ENCODE measurements around the gene MED13L.

MED13L gene

GRCh38 chr12:115968211-115968610 is 309.3 kb downstream of the MED13L start:
- H3K79me2 ChIP-seq (ENCODE audit: insufficient read depth, low read length), result no peaks in the 10 kb centered on the region
- no peak overlapping the region for H3K27ac ChIP-seq (ENCODE audit: low read length)
- H3K4me2 ChIP-seq (ENCODE audit: insufficient read depth, low read length), result no peak overlapping the region
- no peak overlapping the region for H2AFZ ChIP-seq (ENCODE audit: low read depth, low read length)
- no peaks in the 10 kb centered on the region for H3K4me1 ChIP-seq (ENCODE audit: insufficient read depth, low read length)
- no peak overlapping the region for H3K4me3 ChIP-seq (ENCODE audit: low read depth in 1 of 2, low read length in 2 of 2)
- H3K9ac ChIP-seq (ENCODE audit: low read depth, low read length), result no peak overlapping the region
- H3K36me3 ChIP-seq (ENCODE audit: insufficient read depth, low read length), result peaks cover 94% of the 10 kb centered on the region
- no peaks in the 10 kb centered on the region for H3K9me3 ChIP-seq (ENCODE audit: insufficient read depth, low read length, severe bottlenecking)
- no peaks in the 10 kb centered on the region for H4K20me1 ChIP-seq (ENCODE audit: insufficient read depth, low read length)
- no peaks in the 10 kb centered on the region for H3K27me3 ChIP-seq (ENCODE audit: insufficient read depth, low read length, poor library complexity)
- no peak for ATAC-seq (ENCODE audit: insufficient read depth, low read depth)
- no peak for TF ChIP-seq CTCF (IDR thresholded peaks at IDR 0.05; ENCODE audit: borderline replicate concordance, extremely low read depth, low read length, poor library complexity, severe bottlenecking)
- TF ChIP-seq EZH2 (IDR thresholded peaks at IDR 0.05; ENCODE audit: borderline replicate concordance, low read depth, low read length, severe bottlenecking), result no peak
- no peak for DNase-seq

GRCh38 chr12:115966376-115966775 is 311.1 kb downstream of the MED13L start:
- no peaks in the 10 kb centered on the region for H4K20me1 ChIP-seq (ENCODE audit: insufficient read depth, low read length)
- peaks cover 92% of the 10 kb centered on the region for H3K36me3 ChIP-seq (ENCODE audit: insufficient read depth, low read length)
- ATAC-seq (ENCODE audit: insufficient read depth, low read depth) (no peak), DNase-seq (no peak)
- no peaks in the 10 kb centered on the region for H3K9me3 ChIP-seq (ENCODE audit: insufficient read depth, low read length, severe bottlenecking)
- no peak overlapping the region for H3K9ac ChIP-seq (ENCODE audit: low read depth, low read length)
- no peak overlapping the region for H3K27ac ChIP-seq (ENCODE audit: low read length)
- H3K27me3 ChIP-seq (ENCODE audit: insufficient read depth, low read length, poor library complexity), result no peaks in the 10 kb centered on the region
- TF ChIP-seq CTCF (IDR thresholded peaks at IDR 0.05; ENCODE audit: borderline replicate concordance, extremely low read depth, low read length, poor library complexity, severe bottlenecking) (no peak), EZH2 (IDR thresholded peaks at IDR 0.05; ENCODE audit: borderline replicate concordance, low read depth, low read length, severe bottlenecking) (no peak)
- H3K4me2 ChIP-seq (ENCODE audit: insufficient read depth, low read length), result no peak overlapping the region
- no peak overlapping the region for H3K4me3 ChIP-seq (ENCODE audit: low read depth in 1 of 2, low read length in 2 of 2)
- H2AFZ ChIP-seq (ENCODE audit: low read depth, low read length), result no peak overlapping the region
- no peaks in the 10 kb centered on the region for H3K79me2 ChIP-seq (ENCODE audit: insufficient read depth, low read length)
- no peaks in the 10 kb centered on the region for H3K4me1 ChIP-seq (ENCODE audit: insufficient read depth, low read length)

GRCh38 chr12:115964626-115965025 is 312.9 kb downstream of the MED13L start:
- Histone ChIP-seq H3K36me3 (ENCODE audit: insufficient read depth, low read length) (peaks cover 92% of the 10 kb centered on the region), H3K27me3 (ENCODE audit: insufficient read depth, low read length, poor library complexity) (no peaks in the 10 kb centered on the region), H3K79me2 (ENCODE audit: insufficient read depth, low read length) (no peaks in the 10 kb centered on the region), H3K9ac (ENCODE audit: low read depth, low read length) (no peak overlapping the region), H3K27ac (ENCODE audit: low read length) (no peak overlapping the region), H2AFZ (ENCODE audit: low read depth, low read length) (no peak overlapping the region), H3K4me2 (ENCODE audit: insufficient read depth, low read length) (no peak overlapping the region), H3K4me1 (ENCODE audit: insufficient read depth, low read length) (no peaks in the 10 kb centered on the region), H3K4me3 (ENCODE audit: low read depth in 1 of 2, low read length in 2 of 2) (no peak overlapping the region), H3K9me3 (ENCODE audit: insufficient read depth, low read length, severe bottlenecking) (no peaks in the 10 kb centered on the region), H4K20me1 (ENCODE audit: insufficient read depth, low read length) (no peaks in the 10 kb centered on the region)
- TF ChIP-seq CTCF (IDR thresholded peaks at IDR 0.05; ENCODE audit: borderline replicate concordance, extremely low read depth, low read length, poor library complexity, severe bottlenecking) (no peak), EZH2 (IDR thresholded peaks at IDR 0.05; ENCODE audit: borderline replicate concordance, low read depth, low read length, severe bottlenecking) (no peak)
- no peak for DNase-seq
- ATAC-seq (ENCODE audit: insufficient read depth, low read depth), result no peak

GRCh38 chr12:115964214-115964613 is 313.3 kb downstream of the MED13L start:
- ATAC-seq (ENCODE audit: insufficient read depth, low read depth) (no peak), DNase-seq (no peak)
- H3K4me3 ChIP-seq (ENCODE audit: low read depth in 1 of 2, low read length in 2 of 2), result no peak overlapping the region
- H3K4me1 ChIP-seq (ENCODE audit: insufficient read depth, low read length), result no peaks in the 10 kb centered on the region
- no peaks in the 10 kb centered on the region for H3K79me2 ChIP-seq (ENCODE audit: insufficient read depth, low read length)
- H4K20me1 ChIP-seq (ENCODE audit: insufficient read depth, low read length), result no peaks in the 10 kb centered on the region
- no peak overlapping the region for H3K4me2 ChIP-seq (ENCODE audit: insufficient read depth, low read length)
- no peaks in the 10 kb centered on the region for H3K9me3 ChIP-seq (ENCODE audit: insufficient read depth, low read length, severe bottlenecking)
- no peak overlapping the region for H3K9ac ChIP-seq (ENCODE audit: low read depth, low read length)
- TF ChIP-seq EZH2 (IDR thresholded peaks at IDR 0.05; ENCODE audit: borderline replicate concordance, low read depth, low read length, severe bottlenecking) (no peak), CTCF (IDR thresholded peaks at IDR 0.05; ENCODE audit: borderline replicate concordance, extremely low read depth, low read length, poor library complexity, severe bottlenecking) (no peak)
- no peak overlapping the region for H2AFZ ChIP-seq (ENCODE audit: low read depth, low read length)
- H3K36me3 ChIP-seq (ENCODE audit: insufficient read depth, low read length), result peaks cover 87% of the 10 kb centered on the region
- H3K27ac ChIP-seq (ENCODE audit: low read length), result no peak overlapping the region
- no peaks in the 10 kb centered on the region for H3K27me3 ChIP-seq (ENCODE audit: insufficient read depth, low read length, poor library complexity)

Data from DND-41 (cell line).